COLO668 (cell line): ENCODE measurements around the gene SBNO1.
A peak's percentile ranks its signal among the peaks of the same experiment; 100 is the strongest.
"Not testable (repeated sequence)": the region's sequence is repeated elsewhere in the genome, so short reads cannot be mapped to it uniquely, and the experiment has no call there.

Source experiments
- DNase-seq: peaks from one replicate; lab custom pipeline; 2025; ENCODE audit not compliant: unreplicated experiment; lab: John Stamatoyannopoulos, UW

The SBNO1 gene

DNA sequence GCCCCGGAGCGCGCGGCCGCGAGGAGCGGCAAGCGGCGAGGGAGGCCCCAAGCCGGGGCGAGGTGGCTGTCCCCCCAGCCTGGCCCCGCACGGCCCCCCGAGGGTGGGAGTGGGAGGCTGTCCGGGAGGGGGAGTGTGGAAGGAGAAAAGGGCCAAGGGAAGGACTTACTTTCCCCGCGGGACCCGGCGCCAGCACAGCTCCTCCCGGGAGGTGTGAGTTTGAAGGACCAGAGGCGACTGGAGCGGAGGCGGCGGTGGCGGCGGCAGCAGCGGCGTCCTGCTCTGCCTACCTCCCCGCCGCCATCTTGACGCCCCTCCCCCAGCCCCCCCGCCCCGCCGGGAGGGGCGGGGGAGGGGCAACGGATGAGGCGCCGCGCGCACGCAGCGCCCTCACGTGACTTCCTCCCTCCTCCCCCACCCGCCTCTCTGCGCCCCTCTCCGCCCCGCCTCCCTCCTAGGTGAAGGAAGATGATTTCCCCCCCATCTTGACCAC lies at the start of gene SBNO1:
TSS of gene SBNO1 (minus strand) at position 316 of the 493 bp plus-strand sequence. CDS start 14,406 bp downstream, outside the sequence.
- peak; percentile 97 for DNase-seq

DNA sequence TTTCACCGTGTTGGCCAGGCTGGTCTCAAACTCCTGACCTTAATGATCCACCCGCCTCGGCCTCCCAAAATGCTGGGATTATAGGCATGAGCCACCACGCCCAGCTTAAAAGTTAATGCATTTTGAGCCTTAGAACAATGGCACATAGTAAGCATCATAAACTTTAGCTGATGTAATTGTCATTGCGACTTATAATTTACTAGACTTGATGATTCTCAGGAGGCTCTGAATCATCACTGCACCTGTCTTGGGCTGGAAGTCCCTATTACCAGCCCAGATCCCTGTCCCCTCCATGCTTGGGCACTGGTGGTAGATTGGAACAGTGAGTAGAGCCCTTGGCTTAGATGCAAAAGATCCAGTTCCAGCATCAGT lies 45.4 kb upstream of the SBNO1 start:
- no peak for DNase-seq

DNA sequence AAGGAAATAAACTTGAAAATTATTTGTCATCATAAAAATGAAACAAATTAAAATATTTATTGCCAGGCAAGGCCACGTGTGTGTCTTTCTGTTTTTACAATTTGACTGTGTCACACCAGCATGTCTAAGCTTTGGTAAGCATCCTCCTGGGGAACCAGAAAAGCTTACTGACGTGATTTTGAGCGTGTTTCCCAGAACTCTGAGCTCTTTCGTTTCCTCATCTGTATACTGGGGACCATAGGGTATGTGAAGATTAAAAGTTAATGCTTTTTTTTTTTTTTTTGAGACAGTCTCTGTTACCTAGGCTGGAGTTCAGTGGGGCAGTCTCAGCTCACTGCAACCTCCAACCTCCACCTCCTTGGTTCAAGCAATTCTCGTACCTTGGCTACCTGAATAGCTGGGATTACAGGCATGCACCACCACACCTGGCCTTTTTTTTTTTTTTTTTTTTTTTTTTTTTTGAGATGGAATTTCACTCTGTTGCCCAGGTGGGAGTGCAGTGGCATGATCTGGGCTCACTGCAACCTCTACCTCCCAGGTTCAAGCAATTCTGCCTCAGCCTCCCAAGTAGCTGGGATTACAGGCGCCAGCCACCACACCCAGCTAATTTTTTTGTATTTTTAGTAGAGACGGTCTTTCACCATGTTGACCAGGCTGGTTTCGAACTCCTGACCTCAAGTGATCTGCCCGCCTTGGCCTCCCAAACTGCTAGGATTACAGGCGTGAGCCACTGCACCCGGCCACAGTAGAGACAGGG lies 44.8 kb upstream of the SBNO1 start:
- DNase-seq, result not testable (repeated sequence)

GRCh38 chr12:123408619-123409018 lies 44.0 kb upstream of the SBNO1 start:
- not testable (repeated sequence) for DNase-seq

DNA sequence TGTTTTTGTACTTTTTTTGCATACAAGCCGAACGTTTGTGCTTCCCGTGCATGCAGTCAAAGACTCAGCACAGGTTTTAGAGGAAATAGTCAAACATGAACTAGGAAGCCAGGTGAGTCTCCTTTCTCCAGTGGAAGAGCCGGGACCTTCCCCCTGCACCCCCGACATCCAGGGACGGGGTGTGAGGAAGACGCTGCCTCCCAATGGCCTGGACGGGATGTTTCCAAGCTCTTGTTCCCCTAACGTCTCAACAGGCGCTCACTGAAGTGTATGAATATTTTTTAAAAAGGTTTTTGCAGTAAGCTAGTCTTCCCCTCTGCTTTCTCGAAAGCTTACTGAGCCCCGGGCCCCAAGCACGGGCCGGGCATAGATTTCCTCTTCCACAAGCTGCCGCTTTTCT lies 43.3 kb upstream of the SBNO1 start:
- DNase-seq, result not testable (repeated sequence)

- DNase-seq, result not testable (repeated sequence)
These were observed 42.6 kb upstream of the SBNO1 start for GRCh38 chr12:123407269-123407668.

DNA sequence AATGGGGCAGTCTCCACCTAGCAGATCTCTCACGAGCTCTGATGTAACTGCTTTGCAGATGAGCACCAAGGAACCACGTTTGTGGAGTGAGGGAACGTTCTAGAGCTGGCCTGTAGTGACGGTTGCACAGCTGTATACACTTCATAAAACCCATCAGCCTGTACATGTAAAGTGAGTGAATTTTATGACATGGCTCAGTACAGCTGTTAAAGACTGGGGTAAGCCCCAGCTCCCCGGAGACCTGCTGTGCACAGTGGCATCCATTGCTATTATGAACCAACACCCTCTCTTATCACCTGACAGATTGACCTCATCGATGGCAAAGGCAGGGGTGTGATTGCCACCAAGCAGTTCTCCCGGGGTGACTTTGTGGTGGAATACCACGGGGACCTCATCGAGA lies 39.9 kb upstream of the SBNO1 start:
- no peak for DNase-seq

GRCh38 chr12:123401753-123402683 lies 37.4 kb upstream of the SBNO1 start:
- DNase-seq, result no peak

- no peak for DNase-seq
These were observed 34.6 kb upstream of the SBNO1 start for GRCh38 chr12:123399255-123399617.

- no peak for DNase-seq
These were observed 34.1 kb upstream of the SBNO1 start for GRCh38 chr12:123398550-123399254.

DNA sequence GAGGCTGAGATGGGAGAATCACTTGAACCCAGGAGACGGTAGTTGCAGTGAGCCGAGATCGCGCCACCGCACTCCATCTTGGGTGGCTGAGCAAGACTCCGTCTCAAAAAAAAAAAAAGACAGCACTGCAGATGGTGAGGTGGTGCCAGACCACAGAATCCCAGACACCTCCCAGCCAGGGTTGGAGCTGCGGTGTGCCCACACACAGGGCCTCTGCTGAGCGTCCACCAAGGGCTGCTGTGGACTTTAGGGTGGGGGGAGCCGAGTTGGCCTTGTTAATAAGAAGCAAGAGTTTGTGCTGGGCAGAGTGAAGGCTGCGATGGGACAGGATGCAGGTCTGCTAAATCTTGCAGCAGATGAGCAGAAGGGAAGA lies 33.5 kb upstream of the SBNO1 start:
- DNase-seq, result no peak

GRCh38 chr12:123397400-123397799 lies 32.8 kb upstream of the SBNO1 start:
- no peak for DNase-seq

GRCh38 chr12:123396954-123397353 lies 32.3 kb upstream of the SBNO1 start:
- DNase-seq, result no peak

DNA sequence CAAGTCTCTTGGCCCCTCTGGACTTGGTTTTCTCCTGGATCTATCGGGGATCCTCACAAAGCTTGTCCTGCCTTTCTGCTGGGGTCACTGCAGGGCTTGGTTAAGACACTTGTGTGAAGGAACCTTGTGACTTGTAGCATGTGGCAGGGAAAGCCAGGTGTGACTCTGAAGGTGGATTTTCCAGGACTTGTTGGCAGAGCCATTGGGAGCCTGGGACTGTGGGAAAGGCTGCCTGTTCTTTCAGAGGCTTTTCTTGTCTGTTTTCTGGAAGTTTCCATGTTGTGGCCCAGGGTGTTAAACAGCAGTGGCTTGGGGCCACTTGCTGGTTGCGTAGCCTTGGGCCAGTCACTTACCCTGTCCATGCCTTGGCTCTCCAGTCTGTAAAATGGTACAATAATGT lies 31.9 kb upstream of the SBNO1 start:
- no peak for DNase-seq

- DNase-seq, result no peak
These were observed 30.6 kb upstream of the SBNO1 start for GRCh38 chr12:123395236-123395635.

DNA sequence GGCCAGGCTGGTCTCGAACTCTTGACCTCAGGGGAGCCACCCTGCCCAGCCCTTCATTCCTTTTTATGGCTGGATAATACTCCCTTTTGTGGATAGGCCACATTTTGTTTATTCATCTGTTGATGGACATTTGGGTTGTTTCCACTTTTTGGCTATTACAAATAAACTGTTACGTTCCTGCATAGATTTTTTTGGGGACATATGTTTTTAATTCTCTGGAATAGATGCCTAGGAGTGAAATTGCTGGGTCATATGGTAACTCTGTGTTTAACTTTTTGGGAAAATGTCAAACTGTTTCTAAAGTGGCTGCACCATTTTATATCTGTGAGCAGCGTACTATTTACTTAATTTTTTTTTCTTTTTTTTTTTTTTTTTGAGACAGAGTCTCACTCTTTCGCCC lies 29.1 kb upstream of the SBNO1 start:
- DNase-seq, result no peak

DNA sequence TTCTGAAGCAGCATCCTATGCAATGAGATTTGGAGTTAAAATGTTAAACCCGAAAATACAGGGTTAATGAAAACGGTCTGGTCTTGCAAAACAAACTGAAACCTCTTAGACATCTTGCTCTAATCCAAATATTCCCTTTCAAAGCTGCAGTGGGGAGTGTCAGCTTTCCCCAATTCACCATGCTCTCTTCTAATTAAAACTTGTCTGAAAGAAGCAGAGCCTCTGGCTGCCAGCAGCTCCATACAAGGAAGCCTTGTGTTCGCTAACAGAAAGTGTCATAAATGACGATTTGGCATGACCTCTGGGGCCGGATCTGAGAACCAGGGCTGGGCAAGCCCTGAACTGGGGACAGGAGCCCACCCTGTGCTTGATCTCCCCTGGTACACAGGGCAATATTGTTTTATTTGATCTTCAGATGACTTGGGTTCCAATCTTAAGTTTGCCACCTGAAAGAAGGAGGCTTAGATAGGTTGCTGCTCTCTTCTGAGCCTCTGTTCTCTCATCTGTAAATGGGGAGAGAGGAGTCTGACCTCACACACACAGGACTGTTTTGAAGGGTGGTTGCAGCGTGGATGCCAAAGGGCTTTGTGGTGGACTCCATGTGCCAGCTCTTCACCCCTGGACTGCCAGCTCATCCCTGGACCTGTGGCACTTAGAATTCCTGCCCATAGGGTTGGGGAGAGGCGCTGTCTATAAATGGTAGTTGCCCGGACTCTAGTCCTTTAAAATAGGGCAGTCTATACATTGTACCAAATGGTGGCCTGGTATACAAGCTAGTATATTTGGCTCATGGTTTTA lies 27.1 kb upstream of the SBNO1 start:
- no peak for DNase-seq

DNA sequence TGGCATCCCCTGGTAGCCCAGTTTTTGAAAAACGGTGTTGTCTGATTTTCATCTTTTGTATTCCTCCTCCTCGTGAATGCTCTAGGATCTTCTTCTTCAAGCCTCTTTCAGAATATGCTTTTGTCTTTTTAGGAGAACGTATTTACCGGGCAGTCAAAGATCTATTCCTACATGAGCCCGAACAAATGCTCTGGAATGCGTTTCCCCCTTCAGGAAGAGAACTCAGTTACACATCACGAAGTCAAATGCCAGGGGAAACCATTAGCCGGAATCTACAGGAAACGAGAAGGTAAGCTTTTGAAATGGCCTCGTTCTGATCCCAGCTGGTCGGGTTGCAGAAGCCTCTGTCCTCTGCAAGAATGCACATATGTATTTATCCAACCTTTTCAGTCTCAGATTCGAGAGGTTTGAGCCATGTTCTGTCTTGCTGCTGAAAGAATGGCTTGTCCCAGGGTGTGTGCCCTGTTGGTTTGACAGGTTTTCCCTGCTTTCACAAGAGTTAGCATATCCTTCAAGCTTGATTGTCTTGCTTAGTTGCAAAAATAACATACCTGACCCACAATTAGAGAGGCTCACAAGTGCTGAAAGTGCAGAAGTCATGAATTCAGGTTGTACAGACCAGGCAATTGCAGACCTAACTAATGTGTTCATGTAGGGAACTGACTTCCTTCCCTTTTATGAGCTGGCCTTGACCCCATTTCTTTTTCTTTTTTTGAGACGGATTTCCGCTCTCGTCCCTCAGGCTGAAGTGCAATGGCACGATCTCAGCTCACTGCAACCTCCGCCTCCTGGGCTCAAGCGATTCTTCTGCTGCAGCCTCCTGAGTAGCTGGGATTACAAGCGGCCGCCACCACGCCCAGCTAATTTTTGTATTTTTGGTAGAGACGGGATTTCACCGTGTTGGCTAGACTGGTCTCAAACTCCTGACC lies 26.1 kb upstream of the SBNO1 start:
- DNase-seq, result no peak

- peak; percentile 55 for DNase-seq
These were observed 25.1 kb upstream of the SBNO1 start for GRCh38 chr12:123389560-123390351.
